Activated CD8-positive, alpha-beta memory T cell treated with anti-CD3 and anti-CD28 coated beads, Interleukin-2, amount 50 U/mL, for 24 hours (primary cell): ENCODE measurements around the gene SHROOM1.
A peak's percentile ranks its signal among the peaks of the same experiment; 100 is the strongest.

Experiments used
- DNase-seq: peaks from one replicate; pipeline ENCODE4 v3.0.0-alpha.2; 2020; ENCODE audit errors: extremely low read depth

The SHROOM1 gene

DNA sequence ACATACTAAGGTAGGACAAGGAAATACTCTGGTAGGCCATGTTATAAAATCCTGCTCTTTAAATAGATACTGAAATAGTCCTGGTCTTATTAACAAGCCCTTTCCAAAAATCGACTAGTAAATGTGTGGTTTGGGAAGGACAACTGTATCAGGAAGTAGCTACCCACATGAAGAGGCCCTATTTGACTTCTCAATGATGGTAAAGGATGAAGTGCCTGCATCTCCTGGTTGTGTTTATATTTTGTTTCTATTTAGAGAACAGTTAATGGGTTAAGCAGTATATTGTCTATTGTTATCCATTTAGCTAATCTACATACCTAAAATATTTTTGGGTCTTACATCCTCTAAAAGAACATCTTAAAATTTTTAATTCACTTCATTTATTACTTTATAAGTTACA is 23.3 kb upstream of the SHROOM1 start:
- no peak for DNase-seq

DNA sequence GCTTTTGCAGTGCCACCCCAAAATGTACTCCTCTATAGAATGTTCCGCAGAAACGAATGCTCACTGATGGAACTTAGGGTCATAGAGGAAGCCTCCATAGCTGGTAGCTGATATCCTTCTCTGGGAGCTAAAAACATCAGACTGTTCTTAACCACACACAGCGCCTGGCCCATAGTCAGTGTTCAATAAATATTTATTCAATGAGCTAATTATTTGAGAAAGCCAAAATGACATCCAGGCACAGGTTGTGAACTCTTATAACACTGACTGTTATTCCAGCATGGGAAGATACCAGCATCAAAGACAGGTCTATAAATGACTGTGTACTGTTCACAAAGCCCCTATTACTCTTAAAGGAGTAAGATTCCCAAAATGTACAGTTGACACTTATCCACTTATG is 22.9 kb upstream of the SHROOM1 start:
- no peak for DNase-seq

DNA sequence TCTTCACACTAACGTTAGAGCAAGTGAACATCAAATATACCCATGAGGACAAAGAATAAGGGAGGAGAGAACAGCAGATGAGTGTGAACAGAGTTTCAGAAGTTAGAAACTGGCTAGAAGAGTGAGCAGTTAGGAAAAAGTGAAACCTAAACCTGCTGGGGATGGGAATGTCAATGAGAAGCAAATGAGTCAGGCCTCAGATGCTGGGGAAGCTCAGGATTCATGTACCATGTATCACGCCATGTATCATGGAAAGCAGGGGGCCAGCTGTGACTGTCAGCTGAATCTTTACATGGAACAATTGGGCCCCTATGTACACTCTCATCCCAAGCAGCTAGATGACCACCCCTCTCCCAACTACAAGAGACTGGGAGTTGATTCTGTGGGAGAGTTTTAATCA is 19.6 kb upstream of the SHROOM1 start:
- DNase-seq = no peak

DNA sequence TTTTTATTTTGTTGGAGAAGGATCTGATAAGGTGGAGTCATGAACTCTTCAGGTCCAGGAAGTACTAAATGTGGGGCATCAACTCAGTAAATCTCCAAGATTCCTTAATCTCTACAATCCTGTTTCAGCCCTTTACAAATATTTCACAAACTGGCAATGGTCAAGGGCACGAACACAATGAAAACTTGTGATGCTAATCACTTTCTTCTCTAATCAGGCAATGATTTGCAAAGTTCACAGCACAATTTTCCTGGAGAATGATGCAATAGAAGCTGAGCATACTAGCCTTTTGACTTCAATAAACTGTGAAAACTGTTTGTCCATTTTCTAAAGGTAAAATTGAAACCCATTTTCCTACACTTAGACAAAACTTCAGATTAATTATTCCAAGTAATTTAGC is 18.9 kb upstream of the SHROOM1 start:
- DNase-seq = no peak

DNA sequence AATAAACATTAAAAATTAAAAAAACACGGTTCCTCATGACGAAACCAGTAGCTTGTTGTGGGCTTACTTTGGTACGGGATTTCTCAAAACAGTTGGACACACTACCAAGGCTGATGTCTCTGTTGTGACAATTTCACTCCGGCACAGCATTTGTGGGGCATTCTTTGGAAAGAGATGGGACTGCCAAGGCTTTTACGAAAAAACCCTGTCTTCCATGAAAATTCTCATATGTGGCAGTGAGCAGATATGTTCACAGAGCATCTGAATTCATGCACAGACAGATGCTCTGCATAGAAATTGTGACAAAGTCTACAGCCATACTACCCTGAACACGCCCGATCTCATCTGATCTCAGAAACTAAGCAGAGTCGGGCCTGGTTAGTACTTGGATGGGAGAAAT is 17.8 kb upstream of the SHROOM1 start:
- DNase-seq = no peak

DNA sequence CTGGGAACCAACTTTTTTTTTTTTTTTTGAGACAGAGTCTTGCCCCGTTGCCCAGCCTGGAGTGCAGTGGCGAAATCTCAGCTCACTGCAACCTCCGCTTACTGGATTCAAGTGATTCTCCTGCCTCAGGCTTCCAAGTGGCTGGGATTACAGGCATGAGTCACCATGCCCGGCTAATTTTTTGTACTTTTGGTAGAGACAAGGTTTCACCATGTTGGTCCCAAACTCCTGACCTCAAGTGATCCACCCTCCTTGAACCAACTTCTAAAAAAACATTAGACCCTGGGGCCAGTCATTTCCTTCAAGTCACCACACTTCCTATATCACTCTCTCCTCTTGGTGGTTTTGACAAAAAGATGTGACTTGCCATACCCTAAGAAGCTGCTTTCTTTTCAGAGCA is 10.9 kb upstream of the SHROOM1 start:
- DNase-seq = no peak

DNA sequence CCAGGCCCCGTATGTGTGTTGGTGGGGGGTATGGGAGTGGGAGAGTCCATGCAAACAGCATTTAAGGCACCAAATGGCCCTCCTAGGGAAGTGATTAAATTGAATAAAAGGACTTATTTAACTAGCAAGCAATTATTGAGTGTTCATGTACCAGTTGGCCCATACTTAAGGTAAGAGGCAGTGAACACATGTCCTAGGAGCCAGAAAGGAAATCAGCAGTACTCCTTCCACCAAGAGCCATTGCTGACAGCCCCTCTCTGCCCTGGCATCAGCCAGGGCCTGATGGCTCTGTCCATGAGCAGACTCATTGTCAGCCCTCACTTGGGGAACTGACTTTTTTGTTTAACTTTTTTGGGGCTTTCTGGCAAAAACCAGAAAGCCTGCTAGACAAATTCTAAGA is 10.4 kb upstream of the SHROOM1 start:
- no peak for DNase-seq

DNA sequence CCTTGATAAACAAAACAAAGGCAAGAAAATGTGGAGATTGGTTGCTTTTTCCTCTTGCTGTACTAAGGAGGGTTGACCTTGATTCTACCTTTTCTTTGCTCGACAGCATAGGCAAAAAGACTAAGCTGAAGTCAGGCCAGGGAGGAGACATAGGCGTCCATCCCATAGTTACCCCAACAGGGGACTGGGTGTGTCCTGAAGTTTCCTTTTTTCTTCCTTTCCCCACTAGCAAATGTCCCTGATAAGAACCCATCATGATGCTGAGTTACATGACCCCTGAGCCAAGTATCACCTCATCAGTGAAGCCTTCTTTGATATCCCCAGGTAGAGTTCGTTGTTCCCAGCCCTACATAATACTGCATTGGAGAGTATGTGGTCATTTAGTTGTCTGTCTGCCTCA is 9.9 kb upstream of the SHROOM1 start:
- DNase-seq = no peak

DNA sequence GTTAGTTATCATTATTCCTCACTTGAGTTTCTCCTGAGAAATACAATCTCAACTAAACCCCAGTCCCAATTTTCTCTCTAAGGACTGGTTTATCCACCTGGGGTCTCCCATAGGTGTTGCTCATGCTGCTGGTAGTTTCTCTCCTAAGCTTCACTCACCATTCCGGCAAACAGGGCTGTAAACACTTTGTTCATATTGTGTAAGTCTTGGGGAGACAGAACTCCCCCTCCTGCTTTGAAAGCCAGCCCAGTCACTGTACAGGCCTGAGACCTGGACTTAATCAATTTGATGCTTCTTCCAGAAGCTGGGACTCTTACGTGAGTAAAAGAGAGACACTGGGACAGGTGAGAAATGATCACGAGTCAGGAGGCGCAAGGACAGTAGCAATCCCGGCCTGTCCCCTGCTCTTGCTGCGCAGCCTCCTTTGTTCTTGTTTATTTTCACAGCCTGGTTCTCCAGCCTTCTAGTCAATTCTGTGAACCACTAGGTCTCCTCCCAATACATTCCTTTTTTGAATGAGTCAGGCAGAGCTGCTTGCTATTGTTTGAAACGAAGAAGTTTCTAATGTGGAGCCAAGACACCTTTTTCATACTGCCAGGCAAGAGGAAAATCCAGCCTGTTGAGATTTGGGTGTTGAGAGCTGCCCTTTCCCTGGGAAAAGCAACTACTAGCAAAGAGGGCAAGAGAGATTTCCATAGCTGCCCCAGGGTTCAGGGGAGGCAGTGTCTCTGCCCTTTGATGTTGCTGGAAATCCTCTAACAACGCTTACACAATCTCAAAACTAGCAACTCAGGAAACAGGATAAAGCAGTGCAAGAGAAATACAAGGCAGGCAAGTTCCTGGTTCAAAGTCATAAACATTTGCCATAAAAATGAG is 9.2 kb upstream of the SHROOM1 start:
- DNase-seq = no peak

DNA sequence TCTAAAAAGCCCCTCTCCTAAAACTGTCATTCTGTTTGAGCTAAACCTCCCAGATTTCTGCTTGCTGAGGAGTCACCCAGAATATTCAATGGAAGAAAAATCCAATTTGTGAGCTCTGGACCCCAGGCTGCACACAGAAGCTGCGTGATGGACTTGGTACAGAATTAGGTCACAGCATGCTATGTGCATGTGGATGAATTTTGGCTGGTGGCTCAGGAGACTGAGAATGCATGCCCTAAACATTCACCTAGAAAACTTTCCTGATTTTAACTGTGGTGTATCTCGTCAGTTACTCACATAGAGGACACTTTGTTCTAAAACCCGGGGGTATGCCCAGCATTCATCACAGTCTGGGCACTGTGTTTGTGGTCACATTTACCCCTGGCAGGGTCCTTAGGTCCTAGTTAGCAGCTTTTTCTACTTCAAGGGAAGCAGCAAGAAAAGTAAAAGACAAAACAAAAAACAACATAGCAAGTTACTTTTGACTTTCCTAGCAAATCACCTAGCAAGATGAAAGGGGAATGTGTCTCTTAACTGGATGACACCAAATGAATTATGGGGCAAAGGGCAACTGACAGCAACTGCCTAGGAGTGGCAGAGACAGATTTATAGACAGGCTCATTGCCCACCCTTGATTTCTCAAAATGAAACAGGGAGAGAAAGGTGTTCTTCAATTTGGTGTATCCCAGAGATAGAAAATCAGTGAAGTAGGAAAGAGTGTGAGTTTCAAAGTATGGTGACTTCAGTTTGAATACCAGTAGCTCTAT is 8.3 kb upstream of the SHROOM1 start:
- DNase-seq = no peak

DNA sequence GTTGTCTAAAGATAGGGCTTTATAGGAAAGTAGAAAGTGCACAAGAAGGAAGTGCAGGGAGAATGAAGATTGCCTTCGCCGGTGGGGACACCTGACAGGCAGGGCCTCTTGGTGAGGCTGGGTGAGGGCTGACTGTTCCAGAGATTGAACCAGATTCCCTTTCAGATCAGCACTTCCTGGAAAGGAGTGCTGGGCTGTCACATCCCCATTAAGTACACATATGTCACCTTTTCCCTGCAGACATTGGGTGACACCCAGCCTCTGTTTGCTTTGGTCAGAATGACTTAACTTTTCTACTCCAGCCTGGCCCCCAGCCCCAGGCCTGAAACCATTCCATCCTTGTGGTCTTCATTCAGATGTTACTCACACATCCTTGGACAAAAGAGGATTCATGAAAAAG is 7.4 kb upstream of the SHROOM1 start:
- DNase-seq = no peak

DNA sequence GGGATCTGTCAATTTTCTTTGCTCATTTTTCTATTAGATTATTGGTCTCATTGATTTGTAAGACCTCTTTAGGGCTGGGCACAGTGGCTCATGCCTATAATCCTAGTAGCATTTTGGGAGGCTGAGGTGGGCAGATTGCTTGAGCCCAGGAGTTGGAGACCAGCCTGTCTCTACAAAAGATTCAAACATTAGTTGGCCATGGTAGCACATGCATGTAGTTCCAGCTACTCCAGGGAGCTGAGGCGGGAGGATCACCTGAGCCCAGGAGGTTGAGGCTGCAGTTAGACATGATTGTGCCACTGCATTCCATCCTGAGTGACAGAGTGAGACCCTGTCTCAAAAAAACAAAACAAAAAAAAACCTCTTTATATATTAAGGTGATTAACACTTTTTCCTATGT is 6.4 kb upstream of the SHROOM1 start:
- DNase-seq = no peak

DNA sequence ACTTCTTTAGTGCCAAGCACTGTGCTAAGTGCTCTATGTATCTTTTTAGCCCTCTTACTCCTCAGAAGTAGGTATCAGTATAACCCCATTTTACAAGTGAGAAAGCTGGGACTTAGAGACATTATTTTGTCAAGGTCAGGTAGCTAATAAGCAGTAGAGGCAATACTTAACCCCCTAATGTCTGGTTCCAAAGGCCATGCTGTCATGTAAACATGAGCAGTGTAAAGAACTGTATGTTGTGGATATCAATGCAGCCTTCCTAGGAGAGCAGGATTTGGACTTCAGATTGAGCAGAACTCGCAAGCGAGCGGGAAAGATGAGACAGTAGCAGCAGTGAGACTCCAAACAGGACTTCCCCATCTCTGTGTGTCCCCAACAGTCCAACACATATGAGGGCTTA is 3.6 kb upstream of the SHROOM1 start:
- no peak for DNase-seq

DNA sequence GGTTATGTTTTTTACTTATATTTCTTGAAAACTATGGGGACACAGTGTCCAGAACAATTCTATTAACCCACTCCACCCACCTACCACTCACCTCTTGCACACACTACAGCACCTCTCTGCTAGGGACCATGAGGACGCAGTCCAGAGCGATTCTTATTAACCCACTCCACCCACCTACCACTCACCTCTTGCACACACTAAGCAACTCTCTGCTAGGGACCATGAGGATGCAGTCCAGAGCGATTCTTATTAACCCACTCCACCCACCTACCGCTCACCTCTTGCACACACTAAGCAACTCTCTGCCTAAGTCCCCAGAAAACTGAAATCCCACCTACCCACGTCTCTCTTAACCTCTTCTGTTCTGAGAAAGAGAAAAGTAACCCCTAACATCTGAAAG is 2.2 kb upstream of the SHROOM1 start:
- no peak for DNase-seq

DNA sequence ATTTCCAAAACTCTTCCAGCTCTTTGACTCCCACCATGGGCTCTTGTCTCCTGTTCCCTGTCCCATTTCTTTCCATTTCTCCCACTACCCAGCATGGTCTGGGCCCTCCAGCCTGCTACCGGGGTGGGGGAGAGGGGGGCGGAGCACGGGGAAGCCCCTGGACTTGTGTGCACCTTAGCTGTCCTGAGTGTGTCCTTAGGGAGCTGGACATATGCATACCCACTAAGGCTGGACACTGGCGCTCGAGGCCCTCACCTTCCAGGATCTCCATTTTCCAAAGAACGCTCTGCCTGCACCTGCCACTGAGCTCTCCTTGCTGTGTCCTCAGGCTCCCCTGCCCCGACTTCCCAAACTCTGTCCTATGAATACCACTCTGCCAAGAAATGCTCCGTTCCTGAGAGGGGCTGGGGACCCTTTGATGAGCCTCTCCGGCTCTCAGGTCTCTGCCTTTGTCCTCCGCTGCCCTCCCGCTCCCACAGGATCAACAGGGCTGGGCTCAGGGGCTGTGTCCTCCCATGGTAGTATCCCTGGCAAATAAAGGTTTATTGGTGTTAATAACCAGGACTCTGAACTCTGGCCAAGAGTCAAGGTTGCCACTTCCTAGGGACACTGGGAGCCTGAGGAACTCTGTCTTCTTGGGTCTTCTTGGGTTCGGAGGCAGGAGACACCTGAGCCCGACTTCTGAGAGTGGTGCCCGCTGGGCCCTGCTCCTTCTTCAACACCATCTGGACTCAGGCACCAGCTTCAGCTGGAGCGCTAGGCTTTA is 831 bp upstream of the SHROOM1 start:
- DNase-seq = no peak

DNA sequence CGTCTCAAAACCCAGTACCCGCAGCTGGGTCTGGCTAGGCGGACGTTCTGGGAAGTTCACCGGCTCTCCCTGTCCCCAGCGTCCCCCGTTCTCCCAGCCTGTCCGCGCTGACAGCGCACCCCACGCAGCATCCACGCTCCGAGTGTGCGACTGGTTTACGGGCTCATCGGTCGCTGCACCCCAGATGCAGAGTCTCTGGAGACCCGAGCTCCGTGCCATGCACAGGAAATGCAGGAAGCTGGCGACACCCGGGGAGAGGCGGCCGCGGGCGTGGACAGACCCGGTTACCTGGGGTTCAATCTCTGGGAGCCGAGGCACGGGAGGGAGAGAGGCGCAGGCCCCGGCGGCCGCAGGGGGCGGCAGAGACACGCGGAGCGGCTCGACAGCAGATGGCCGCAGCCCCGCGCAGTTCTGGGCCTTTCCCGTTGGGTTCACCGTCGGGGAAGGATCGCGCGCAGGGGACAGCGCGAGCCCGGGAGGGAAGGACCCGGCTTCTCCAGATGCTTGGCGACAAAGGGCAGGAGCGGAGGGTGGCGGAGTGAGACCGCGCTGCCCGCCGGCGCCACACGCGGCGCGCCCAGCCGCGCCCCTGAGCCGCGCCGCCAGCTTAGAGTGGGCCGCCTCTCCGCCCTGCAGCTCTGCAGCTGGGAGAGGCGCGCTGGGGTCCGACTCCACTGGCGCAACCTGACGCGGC is 558 bp downstream of the SHROOM1 start:
- DNase-seq = peak; percentile 10

DNA sequence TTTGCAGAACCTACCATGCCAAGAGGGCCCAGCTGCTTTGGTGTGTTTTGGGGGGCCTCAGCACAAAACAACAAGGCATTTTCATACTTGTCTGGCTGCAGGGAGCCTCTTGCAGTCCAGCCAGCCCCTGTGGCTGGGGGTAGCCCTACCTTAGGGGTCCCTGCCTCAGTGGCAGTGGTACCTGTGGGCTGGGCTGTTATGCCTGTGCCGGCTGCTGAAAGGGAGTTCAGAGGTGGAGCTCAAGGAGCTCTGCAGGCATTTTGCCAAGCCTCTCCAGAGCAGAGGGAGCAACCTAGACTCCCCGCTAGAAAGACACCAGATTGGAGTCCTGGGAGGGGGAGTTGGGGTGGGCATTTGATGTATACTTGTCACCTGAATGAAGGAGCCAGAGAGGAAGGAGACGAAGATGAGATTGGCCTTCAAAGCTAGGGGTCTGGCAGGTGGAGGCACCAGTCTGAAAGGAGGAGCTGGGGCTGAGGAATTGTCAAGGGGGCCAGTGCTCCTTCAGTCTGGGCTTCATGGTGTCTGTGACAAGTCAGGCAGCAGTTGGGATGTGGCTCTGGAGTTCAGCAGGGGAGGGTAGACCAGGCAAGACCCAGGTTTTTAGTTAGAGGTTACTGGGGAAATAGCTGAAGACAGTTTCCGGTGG is 1.5 kb downstream of the SHROOM1 start:
- no peak for DNase-seq

DNA sequence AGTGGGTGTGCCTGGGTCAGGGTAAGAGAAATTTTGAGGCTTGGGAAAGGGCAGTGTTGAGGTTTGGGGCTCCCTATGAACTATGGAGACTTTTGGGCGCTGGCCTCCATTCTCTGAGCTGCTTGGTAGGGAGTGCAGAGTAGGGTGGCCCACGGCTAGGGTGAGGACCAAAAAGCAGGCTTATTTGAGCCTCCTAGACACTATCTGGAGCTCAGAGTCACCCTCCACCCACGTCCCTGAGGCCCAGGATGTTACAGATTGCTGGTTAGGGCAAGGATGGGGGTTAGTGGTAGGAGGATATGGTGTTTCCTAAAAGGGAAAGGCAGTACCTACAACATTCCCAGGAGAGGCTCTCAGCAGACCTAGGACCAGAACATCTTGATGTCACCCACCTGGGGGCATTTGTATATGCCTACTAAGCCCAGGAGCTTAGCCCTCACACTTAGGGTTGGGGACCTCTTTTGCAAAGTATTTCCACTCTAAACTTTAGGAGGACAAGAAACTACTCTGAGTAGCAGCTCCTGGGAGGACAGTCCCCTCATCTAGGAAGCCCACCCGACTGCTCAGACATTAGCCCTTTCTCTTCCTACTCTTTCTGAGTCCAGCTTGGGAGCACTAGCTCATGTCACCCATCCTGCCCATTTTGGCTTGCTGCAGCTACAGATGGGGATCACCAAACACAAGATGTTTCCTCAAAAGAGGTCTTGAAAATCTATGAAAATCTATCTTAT is 2.3 kb downstream of the SHROOM1 start:
- DNase-seq = no peak

DNA sequence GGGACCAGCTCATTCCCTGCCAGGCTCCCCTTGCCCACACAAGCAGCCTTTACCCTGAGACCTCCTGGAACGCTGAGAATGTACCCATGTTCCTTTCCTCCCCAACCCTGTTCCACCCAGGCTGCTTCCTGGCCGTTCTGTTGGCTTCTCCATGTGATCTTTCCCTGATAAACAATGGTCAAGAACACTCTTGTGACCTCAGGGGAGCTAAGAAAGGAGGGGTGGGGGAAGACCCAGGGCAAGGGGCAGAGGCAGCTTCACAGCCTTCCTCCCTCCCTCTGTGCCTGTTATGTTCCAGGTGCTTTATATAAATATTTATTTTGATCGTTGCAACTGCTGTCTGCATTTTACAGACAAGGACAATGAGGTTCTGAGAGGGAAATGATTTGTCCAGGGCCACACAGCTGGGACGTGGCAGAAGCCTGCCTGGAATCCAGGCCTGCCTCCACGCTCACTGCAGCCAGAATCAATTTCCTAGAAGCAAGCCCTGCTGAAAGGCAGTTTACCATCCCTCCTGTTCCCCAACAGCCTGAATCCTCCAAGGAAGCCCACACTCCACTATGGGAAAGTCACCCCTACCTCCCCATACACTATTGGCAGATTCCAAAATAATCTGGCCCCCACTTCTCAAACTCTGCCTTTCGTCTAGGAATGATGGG is 3.9 kb downstream of the SHROOM1 start:
- no peak for DNase-seq

DNA sequence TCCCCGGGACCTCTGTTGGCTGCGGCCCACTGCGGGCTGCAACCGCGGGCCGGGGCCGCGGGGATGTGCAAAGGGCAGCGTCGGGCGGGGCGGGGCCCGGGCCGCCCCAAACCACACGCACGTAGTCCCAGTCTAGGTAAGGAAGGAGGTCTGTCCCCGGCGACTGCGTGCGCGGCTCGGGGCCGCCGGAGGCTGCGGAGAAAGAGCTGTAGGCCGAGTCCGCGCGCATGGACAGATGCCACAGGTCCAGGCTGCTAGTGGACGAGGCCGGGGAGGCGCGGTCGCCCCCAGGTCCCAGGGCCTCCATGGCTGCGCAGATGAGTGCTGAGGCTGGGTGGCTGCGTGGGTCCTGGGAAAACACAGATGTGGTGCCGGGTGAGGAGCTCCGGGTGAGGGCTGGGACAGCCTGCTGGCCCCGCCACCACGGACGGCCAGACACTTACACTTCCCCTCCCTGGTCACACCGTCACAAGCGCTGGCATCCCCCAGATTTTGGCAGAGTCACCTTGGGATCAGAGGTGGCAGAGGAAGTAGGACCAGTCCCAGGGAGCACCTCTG is 4.5 kb downstream of the SHROOM1 start:
- DNase-seq = no peak
